HepG2 (cell line): ENCODE data around the gene TCERG1L. TPM values are rescaled to one million over a fixed set of nuclear protein-coding genes. Genes with fewer than 3 reads are reported as not detected.

Experiments used
- ATAC-seq: fragments of 200-7000 bp; cut with Tn5 transposase; 3 replicates; pipeline ENCODE4 v1.9.1; 2020; ENCODE audit warnings: mild to moderate bottlenecking, moderate library complexity
- BruUV-seq: library from RNA; stranded (reverse); fragments of 400-500 nt; replicated peaks from 2 replicates; lab custom pipeline; 2021; lab: Mats Ljungman, UMichigan
- CTCF ChIA-PET: fragments of 300-600 bp; formaldehyde crosslinking; extraction: SDS; loops from one replicate; lab custom pipeline; 2021; ENCODE audit warnings: low total read pairs, inconsistent platforms, low intra/inter-chr PET ratio; lab: Yijun Ruan, JAX
- POLR2A ChIA-PET: fragments of 350-600 bp; sonication (Branson Sonifier 250); formaldehyde crosslinking; loops from one replicate; lab custom pipeline; 2020; ENCODE audit warnings: antibody characterized with exemption, inconsistent platforms; lab: Yijun Ruan, JAX
- DNase-seq: peaks from one replicate; pipeline ENCODE4 v3.0.0-alpha.2; 2015; ENCODE audit warnings: low spot score
- FAIRE-seq: peaks from 3 replicates; lab custom pipeline; 2011; peaks lifted over from hg19 to GRCh38; lab: Jason Lieb, UNC
- H2AFZ ChIP-seq: one replicate; pipeline ENCODE4 v1.6.1; 2011; ENCODE audit warnings: low read length, inconsistent platforms
- H3K27ac ChIP-seq: fragments of 300-600 bp; 3 replicates; pipeline ENCODE4 v1.8.0; 2011; ENCODE audit warnings: mixed run types, mild to moderate bottlenecking, mixed read lengths, low read length, inconsistent platforms; ENCODE audit not compliant: insufficient read depth; ENCODE audit errors: extremely low read length
- H3K27me3 ChIP-seq, 2 experiments: fragments of 200-600 bp in 1 of 2; 2 replicates in 1 of 2; 3 replicates in 1 of 2; pipeline versions ENCODE4 v1.6.0 to v1.8.0; 2011; ENCODE audit warnings: low read length in 2 of 2, mild to moderate bottlenecking in 2 of 2, moderate library complexity in 2 of 2, inconsistent platforms in 1 of 2; ENCODE audit not compliant: insufficient read depth in 2 of 2, control insufficient read depth in 1 of 2
- H3K36me3 ChIP-seq, 2 experiments: fragments of 200-600 bp in 1 of 2; replicated peaks in 1 of 2; 2 replicates in 1 of 2; 3 replicates in 1 of 2; pipeline versions ENCODE4 v1.5.1 to v1.8.0; 2011; ENCODE audit warnings: low read length in 2 of 2, inconsistent platforms in 1 of 2; ENCODE audit not compliant: insufficient read depth in 2 of 2, control insufficient read depth in 1 of 2
- H3K4me1 ChIP-seq: 2 replicates; pipeline ENCODE4 v1.5.1; 2012; ENCODE audit warnings: low read length, inconsistent platforms; ENCODE audit not compliant: insufficient read depth
- H3K4me2 ChIP-seq: 2 replicates; pipeline ENCODE4 v1.6.0; 2011; ENCODE audit warnings: low read depth, low read length, inconsistent platforms
- H3K4me3 ChIP-seq, 3 experiments: fragments of 200-600 bp in 1 of 3; sonication (generic), shearing (Covaris generic) in 1 of 3; replicated peaks in 1 of 3; 2 replicates each; pipeline ENCODE4 v1.5.1; 2011 to 2016; ENCODE audit warnings: low read length in 3 of 3, inconsistent platforms in 2 of 3, low read depth in 2 of 3, mild to moderate bottlenecking in 2 of 3, control low read depth in 1 of 3, mixed read lengths in 1 of 3; ENCODE audit not compliant: insufficient read depth in 1 of 3
- H3K79me2 ChIP-seq: one replicate; pipeline ENCODE4 v1.6.1; 2011; ENCODE audit warnings: low read length, inconsistent platforms; ENCODE audit not compliant: insufficient read depth
- H3K9ac ChIP-seq: 2 replicates; pipeline ENCODE4 v1.6.0; 2011; ENCODE audit warnings: mild to moderate bottlenecking, low read depth, low read length, inconsistent platforms; ENCODE audit not compliant: insufficient read depth
- H3K9me3 ChIP-seq: 2 replicates; pipeline ENCODE4 v1.5.1; 2012; ENCODE audit warnings: mild to moderate bottlenecking, low read length
- H4K20me1 ChIP-seq: 2 replicates; pipeline ENCODE4 v1.6.0; 2011; ENCODE audit warnings: inconsistent platforms, mild to moderate bottlenecking, low read length, moderate library complexity; ENCODE audit not compliant: insufficient read depth
- NONO ChIP-seq, 2 experiments: fragments of 450-650 bp in 1 of 2; sonication (generic) in 1 of 2; formaldehyde crosslinking in 1 of 2; IDR thresholded peaks in 1 of 2; conservative IDR thresholded peaks in 1 of 2; 2 replicates each; pipeline versions ENCODE4 v1.6.1 to v1.8.0; 2017 to 2022; ENCODE audit warnings: mild to moderate bottlenecking in 1 of 2, missing genetic modification reagents in 1 of 2, moderate library complexity in 1 of 2
- PLRG1 ChIP-seq: fragments of 450-650 bp; conservative IDR thresholded peaks from 2 replicates; pipeline ENCODE4 v1.6.1; 2016
- SAFB2 ChIP-seq: sonication (generic); formaldehyde crosslinking; IDR thresholded peaks from 2 replicates; pipeline ENCODE4 v1.5.1; 2020; ENCODE audit warnings: missing genetic modification reagents, low read depth, mild to moderate bottlenecking, borderline replicate concordance
- SMC3 ChIP-seq: IDR thresholded peaks from 2 replicates; pipeline ENCODE4 v1.6.1; 2011; ENCODE audit warnings: low read length, improper control_type of control experiment
- TGIF2 ChIP-seq: IDR thresholded peaks from 2 replicates; pipeline ENCODE4 v1.6.1; 2016; ENCODE audit warnings: control low read depth, missing compliant biosample characterization
- YEATS2 ChIP-seq: sonication (generic); formaldehyde crosslinking; IDR thresholded peaks from 2 replicates; pipeline ENCODE4 v1.4.0; 2020; ENCODE audit warnings: missing genetic modification reagents, borderline replicate concordance
- ZC3H13 ChIP-seq: sonication (generic); formaldehyde crosslinking; IDR thresholded peaks from 2 replicates; pipeline ENCODE4 v1.8.1; 2023; ENCODE audit warnings: mild to moderate bottlenecking, missing genetic modification reagents, moderate library complexity
- ZNF317 ChIP-seq: sonication (generic); formaldehyde crosslinking; IDR thresholded peaks from 2 replicates; pipeline ENCODE4 v1.5.0; 2020; ENCODE audit warnings: mild to moderate bottlenecking, missing genetic modification reagents
- ZNF337 ChIP-seq: sonication (generic); formaldehyde crosslinking; IDR thresholded peaks from 2 replicates; pipeline ENCODE4 v1.5.1; 2020; ENCODE audit warnings: missing genetic modification reagents, low read depth, mild to moderate bottlenecking, borderline replicate concordance
- ZNF670 ChIP-seq: sonication (generic); formaldehyde crosslinking; IDR thresholded peaks from 2 replicates; pipeline ENCODE4 v1.8.0; 2022; ENCODE audit warnings: mild to moderate bottlenecking, missing genetic modification reagents, borderline replicate concordance
- ZNF678 ChIP-seq: sonication (generic); formaldehyde crosslinking; IDR thresholded peaks from 2 replicates; pipeline ENCODE4 v1.4.0; 2020; ENCODE audit warnings: mild to moderate bottlenecking, missing genetic modification reagents
- ZNF839 ChIP-seq: sonication (generic); formaldehyde crosslinking; IDR thresholded peaks from 2 replicates; pipeline ENCODE4 v1.4.0; 2020; ENCODE audit warnings: missing genetic modification reagents, mild to moderate bottlenecking, borderline replicate concordance
- WGBS: methylation state at CpG from one replicate; pipeline ENCODE4 v1.1.6; 2017; ENCODE audit warnings: low lambda C conversion rate; 5-methylcytosine and 5-hydroxymethylcytosine counted together
- in situ Hi-C: cut with HindIII; loops from 2 replicates; pipeline ENCODE4 v1.10.0; 2017; ENCODE audit warnings: low pct_unique_long_range_greater_than_20kb; ENCODE audit not compliant: extremely low pct_ligation_motif_present
- intact Hi-C: fragments of 100-400 bp; cut with micrococcal nuclease; formaldehyde crosslinking; loops from one replicate; pipeline ENCODE4 v1.10.0; 2022; ENCODE audit not compliant: unreplicated experiment
- polyA plus RNA-seq, 8 experiments: library from polyadenylated mRNA; depleted of rRNA in 3 of 8; stranded (reverse) in 7 of 8; unstranded in 1 of 8; fragments of >200 nt; fragmentation: Illumina TruSeq in 4 of 8; extraction: Trizol in 4 of 8; gene quantifications; 2 replicates each; pipeline versions ENCODE4 v1.2.1 to v1.2.3, GENCODE V29; 2011 to 2016; ENCODE audit warnings: low read depth in 4 of 8, missing spikeins in 1 of 8, mixed read lengths in 1 of 8; ENCODE audit not compliant: insufficient read depth in 1 of 8
- total RNA-seq, 5 experiments: library from RNA; depleted of rRNA; stranded (reverse); fragments of >200 nt; fragmentation: Illumina TruSeq; extraction: Trizol; gene quantifications; 2 replicates each; pipeline ENCODE4 v1.2.3, GENCODE V29; 2016; ENCODE audit warnings: low read depth in 1 of 5
- TF ChIP-seq, protein P1 (sequence below): sonication (generic); formaldehyde crosslinking; IDR thresholded peaks from 2 replicates; pipeline ENCODE4 v1.8.0; 2022; ENCODE audit warnings: missing genetic modification reagents, mild to moderate bottlenecking, borderline replicate concordance
- TF ChIP-seq, protein P2 (sequence below): sonication (generic); formaldehyde crosslinking; conservative IDR thresholded peaks from 2 replicates; pipeline ENCODE4 v1.8.0; 2022; ENCODE audit warnings: low read depth, missing genetic modification reagents
- TF ChIP-seq, protein P3 (sequence below): sonication (generic); formaldehyde crosslinking; IDR thresholded peaks from 2 replicates; pipeline ENCODE4 v1.4.0; 2020; ENCODE audit warnings: missing genetic modification reagents, borderline replicate concordance
- TF ChIP-seq, protein P4 (sequence below): sonication (generic); formaldehyde crosslinking; IDR thresholded peaks from 2 replicates; pipeline ENCODE4 v1.5.0; 2020; ENCODE audit warnings: missing genetic modification reagents, mild to moderate bottlenecking, borderline replicate concordance
- TF ChIP-seq, protein P5 (sequence below): sonication (generic); formaldehyde crosslinking; IDR thresholded peaks from 2 replicates; pipeline ENCODE4 v1.5.0; 2020; ENCODE audit warnings: mild to moderate bottlenecking, missing genetic modification reagents

TCERG1L gene
- total and polyA plus RNA-seq, 2 of the 13 experiments (the other 11 are each of a cell fraction or from before 2014, with no cell fraction given), result not detected

DNA sequence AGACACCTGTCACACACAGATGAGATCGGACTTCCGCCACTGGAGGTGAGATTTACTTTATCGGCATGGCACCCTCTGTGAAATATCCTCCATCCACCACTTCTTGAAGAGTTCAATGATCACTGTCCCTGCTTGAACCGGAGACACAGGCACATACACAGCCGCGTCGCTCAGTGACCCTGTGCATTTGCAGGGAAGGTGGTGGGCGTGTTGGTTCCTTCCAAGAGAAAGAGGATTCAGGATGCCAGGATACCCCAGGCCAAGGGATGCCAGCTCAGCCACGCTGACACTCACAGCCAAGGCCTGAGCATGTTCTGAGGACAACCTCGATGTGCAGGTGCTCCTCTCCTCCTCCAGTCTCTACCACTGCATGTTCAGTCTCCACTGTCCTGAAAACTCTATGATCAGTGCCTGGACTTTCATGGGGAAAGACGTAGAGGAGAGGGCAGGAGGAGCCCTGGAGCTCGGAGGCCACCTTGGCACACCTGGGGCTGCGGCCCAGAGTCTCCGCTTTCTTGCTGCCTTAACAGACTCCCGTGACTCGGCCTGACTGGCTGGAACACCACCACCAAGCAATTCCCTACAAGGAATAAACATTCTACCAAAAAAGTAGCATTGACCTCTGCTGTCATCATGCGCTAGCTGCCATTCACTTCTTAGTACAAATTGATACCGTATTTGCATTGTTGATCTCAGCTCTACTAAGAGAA lies 115.2 kb downstream of the TCERG1L start:
- H3K4me3 ChIP-seq, result no peak overlapping the region
- no peak for ATAC-seq
- no peak overlapping the region for H3K4me2 ChIP-seq
- no peak overlapping the region for H3K9ac ChIP-seq
- H3K27me3 ChIP-seq, result peaks cover 1 to 36% of the 10 kb centered on the region in 2 experiments
- H3K9me3 ChIP-seq, result no peaks in the 10 kb centered on the region
- H3K27ac ChIP-seq, result no peak overlapping the region
- no peak for FAIRE-seq
- no TSS peak for BruUV-seq
- H4K20me1 ChIP-seq, result no peaks in the 10 kb centered on the region
- CTCF ChIA-PET, result no interaction called here
- intact Hi-C loops (no loop called here), in situ Hi-C loops (no loop called here)
- POLR2A ChIA-PET, result no interaction called here
- H3K36me3 ChIP-seq, result no peaks in the 10 kb centered on the region
- WGBS, result 29% methylated on average over 11 of the region's 18 CpGs
- no peak for DNase-seq
- no peaks in the 10 kb centered on the region for H3K79me2 ChIP-seq
- no peak overlapping the region for H2AFZ ChIP-seq
- H3K4me1 ChIP-seq, result no peaks in the 10 kb centered on the region
- TF ChIP-seq NONO (IDR thresholded peaks at IDR 0.05) (no peak), NONO (CRISPR knock-in tag; conservative IDR thresholded peaks at IDR 0.05) (no peak), PLRG1 (no peak), ZNF670 (CRISPR knock-in tag) (no peak), ZNF839 (CRISPR knock-in tag) (no peak), TGIF2 (no peak), ZNF337 (CRISPR knock-in tag) (no peak), YEATS2 (no peak), SAFB2 (CRISPR knock-in tag) (no peak), SMC3 (no peak), ZNF317 (no peak), ZNF678 (CRISPR knock-in tag) (no peak), ZC3H13 (no peak)
- TF ChIP-seq, protein P1, sequence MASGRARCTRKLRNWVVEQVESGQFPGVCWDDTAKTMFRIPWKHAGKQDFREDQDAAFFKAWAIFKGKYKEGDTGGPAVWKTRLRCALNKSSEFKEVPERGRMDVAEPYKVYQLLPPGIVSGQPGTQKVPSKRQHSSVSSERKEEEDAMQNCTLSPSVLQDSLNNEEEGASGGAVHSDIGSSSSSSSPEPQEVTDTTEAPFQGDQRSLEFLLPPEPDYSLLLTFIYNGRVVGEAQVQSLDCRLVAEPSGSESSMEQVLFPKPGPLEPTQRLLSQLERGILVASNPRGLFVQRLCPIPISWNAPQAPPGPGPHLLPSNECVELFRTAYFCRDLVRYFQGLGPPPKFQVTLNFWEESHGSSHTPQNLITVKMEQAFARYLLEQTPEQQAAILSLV (CRISPR knock-in tag), result no peak
- TF ChIP-seq, protein P2, sequence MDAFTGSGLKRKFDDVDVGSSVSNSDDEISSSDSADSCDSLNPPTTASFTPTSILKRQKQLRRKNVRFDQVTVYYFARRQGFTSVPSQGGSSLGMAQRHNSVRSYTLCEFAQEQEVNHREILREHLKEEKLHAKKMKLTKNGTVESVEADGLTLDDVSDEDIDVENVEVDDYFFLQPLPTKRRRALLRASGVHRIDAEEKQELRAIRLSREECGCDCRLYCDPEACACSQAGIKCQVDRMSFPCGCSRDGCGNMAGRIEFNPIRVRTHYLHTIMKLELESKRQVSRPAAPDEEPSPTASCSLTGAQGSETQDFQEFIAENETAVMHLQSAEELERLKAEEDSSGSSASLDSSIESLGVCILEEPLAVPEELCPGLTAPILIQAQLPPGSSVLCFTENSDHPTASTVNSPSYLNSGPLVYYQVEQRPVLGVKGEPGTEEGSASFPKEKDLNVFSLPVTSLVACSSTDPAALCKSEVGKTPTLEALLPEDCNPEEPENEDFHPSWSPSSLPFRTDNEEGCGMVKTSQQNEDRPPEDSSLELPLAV, result no peak
- TF ChIP-seq, protein P3, sequence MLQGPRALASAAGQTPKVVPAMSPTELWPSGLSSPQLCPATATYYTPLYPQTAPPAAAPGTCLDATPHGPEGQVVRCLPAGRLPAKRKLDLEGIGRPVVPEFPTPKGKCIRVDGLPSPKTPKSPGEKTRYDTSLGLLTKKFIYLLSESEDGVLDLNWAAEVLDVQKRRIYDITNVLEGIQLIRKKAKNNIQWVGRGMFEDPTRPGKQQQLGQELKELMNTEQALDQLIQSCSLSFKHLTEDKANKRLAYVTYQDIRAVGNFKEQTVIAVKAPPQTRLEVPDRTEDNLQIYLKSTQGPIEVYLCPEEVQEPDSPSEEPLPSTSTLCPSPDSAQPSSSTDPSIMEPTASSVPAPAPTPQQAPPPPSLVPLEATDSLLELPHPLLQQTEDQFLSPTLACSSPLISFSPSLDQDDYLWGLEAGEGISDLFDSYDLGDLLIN (CRISPR knock-in tag), result no peak
- TF ChIP-seq, protein P4, sequence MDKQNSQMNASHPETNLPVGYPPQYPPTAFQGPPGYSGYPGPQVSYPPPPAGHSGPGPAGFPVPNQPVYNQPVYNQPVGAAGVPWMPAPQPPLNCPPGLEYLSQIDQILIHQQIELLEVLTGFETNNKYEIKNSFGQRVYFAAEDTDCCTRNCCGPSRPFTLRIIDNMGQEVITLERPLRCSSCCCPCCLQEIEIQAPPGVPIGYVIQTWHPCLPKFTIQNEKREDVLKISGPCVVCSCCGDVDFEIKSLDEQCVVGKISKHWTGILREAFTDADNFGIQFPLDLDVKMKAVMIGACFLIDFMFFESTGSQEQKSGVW, result no peak
- TF ChIP-seq, protein P5, sequence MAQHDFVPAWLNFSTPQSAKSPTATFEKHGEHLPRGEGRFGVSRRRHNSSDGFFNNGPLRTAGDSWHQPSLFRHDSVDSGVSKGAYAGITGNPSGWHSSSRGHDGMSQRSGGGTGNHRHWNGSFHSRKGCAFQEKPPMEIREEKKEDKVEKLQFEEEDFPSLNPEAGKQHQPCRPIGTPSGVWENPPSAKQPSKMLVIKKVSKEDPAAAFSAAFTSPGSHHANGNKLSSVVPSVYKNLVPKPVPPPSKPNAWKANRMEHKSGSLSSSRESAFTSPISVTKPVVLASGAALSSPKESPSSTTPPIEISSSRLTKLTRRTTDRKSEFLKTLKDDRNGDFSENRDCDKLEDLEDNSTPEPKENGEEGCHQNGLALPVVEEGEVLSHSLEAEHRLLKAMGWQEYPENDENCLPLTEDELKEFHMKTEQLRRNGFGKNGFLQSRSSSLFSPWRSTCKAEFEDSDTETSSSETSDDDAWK (CRISPR knock-in tag), result no peak
